ENCODE data around the gene IDH1.

IDH1 gene

DNA sequence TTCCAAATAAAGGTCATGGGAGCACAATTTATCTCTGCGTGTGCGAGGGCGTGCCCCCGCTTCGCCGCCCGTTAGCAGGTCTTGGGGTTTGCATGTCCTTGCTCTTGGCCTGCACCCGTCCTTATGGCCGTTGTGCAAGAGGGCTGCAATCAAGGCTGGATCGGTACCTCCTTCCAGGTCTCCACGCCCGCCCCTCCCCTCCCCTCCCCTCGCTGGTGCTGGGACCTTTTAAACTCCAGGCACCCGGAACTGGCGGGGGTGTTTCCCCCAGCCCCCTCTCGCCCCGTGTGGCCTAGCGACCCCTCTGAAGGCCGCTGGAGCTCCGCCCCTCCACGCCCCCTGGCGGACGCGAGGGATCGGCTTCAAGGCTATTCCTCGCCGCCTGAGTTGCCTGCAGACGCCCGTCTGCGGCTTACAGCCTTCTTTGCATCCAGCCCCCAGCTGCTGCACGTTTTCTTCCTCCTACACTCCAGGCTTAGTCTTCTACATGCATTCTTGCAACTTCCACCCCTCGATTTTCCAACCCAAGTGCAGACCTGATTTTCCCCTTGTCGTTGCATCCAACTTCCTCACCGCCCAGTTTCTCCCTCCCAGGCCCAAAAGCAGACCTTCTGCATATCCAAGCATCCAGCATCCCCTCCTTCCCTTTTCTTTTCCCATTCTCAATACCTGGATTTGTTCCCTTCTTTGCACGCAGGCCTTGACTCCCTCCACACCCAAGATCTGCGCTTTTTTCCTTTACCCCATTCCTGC lies 577 bp downstream of the IDH1 start:
- H3K27me3 ChIP-seq (ENCODE audit: insufficient read depth, poor library complexity, severe bottlenecking): no peaks in the 10 kb centered on the region
- TF ChIP-seq, protein P1, sequence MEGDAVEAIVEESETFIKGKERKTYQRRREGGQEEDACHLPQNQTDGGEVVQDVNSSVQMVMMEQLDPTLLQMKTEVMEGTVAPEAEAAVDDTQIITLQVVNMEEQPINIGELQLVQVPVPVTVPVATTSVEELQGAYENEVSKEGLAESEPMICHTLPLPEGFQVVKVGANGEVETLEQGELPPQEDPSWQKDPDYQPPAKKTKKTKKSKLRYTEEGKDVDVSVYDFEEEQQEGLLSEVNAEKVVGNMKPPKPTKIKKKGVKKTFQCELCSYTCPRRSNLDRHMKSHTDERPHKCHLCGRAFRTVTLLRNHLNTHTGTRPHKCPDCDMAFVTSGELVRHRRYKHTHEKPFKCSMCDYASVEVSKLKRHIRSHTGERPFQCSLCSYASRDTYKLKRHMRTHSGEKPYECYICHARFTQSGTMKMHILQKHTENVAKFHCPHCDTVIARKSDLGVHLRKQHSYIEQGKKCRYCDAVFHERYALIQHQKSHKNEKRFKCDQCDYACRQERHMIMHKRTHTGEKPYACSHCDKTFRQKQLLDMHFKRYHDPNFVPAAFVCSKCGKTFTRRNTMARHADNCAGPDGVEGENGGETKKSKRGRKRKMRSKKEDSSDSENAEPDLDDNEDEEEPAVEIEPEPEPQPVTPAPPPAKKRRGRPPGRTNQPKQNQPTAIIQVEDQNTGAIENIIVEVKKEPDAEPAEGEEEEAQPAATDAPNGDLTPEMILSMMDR (IDR thresholded peaks at IDR 0.05; ENCODE audit: poor library complexity, severe bottlenecking): peak; percentile 76
- DNase-seq (ENCODE audit: low spot score): peak; percentile 76
- ATAC-seq (ENCODE audit: low read depth): peak; percentile 73
- H3K36me3 ChIP-seq (ENCODE audit: low read depth): peaks cover 43% of the 10 kb centered on the region
- no peaks in the 10 kb centered on the region for H3K9me3 ChIP-seq (ENCODE audit: severe bottlenecking)
- H3K27ac ChIP-seq (ENCODE audit: poor library complexity, severe bottlenecking): peak overlapping the region; percentile 66
- H3K4me3 ChIP-seq (ENCODE audit: severe bottlenecking): peak overlapping the region; percentile 56
- H3K4me1 ChIP-seq (ENCODE audit: insufficient read depth, poor library complexity, severe bottlenecking): peaks cover 16% of the 10 kb centered on the region

DNA sequence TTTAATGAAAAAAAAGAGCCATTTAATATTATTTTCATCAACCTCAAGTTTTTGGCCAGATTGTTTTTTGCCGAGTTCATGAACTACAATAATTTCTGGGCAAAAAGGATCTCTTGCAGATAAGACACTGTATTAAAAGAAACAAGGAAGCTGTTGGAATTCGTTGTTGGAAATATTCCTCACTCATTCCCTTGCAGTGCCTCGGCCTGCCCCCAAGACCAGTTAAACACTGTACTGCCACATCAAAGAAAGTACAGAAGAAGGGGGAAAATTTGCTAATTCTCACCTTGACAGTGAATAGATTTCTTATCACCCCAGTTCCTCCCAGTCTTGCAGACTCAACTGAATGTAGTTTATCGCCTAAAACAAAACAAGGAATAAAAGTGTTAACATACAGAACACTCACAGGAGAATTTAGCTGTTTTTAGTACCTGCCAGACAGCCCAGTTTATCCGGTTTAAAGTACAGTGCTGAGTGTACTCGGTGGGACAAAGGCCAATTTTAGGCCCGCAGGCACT lies 1.2 kb downstream of the IDH1 start:
- DNase-seq (ENCODE audit: low spot score) (no peak), ATAC-seq (ENCODE audit: low read depth) (no peak; the same call in 2 of the 3 replicates)
- peaks cover 46% of the 10 kb centered on the region for H3K36me3 ChIP-seq (ENCODE audit: low read depth)

GRCh38 chr2:208252716-208253492 lies 2.0 kb downstream of the IDH1 start:
- Histone ChIP-seq H3K36me3 (ENCODE audit: low read depth) (peaks cover 53% of the 10 kb centered on the region), H3K9me3 (ENCODE audit: severe bottlenecking) (no peaks in the 10 kb centered on the region), H3K27me3 (ENCODE audit: insufficient read depth, poor library complexity, severe bottlenecking) (no peaks in the 10 kb centered on the region), H3K4me1 (ENCODE audit: insufficient read depth, poor library complexity, severe bottlenecking) (peaks cover 16% of the 10 kb centered on the region), H3K27ac (ENCODE audit: poor library complexity, severe bottlenecking) (no peak overlapping the region), H3K4me3 (ENCODE audit: severe bottlenecking) (no peak overlapping the region)
- ATAC-seq (ENCODE audit: low read depth) (no peak), DNase-seq (ENCODE audit: low spot score) (no peak)
- TF ChIP-seq, protein P1 (IDR thresholded peaks at IDR 0.05; ENCODE audit: poor library complexity, severe bottlenecking): no peak

More for the DNA sequence above, 1.2 kb downstream of the IDH1 start:
- TF ChIP-seq, protein P1 (IDR thresholded peaks at IDR 0.05; ENCODE audit: poor library complexity, severe bottlenecking): no peak
- H3K4me3 ChIP-seq (ENCODE audit: severe bottlenecking): peak overlapping the region; percentile 56
- H3K27ac ChIP-seq (ENCODE audit: poor library complexity, severe bottlenecking): peak overlapping the region; percentile 66
- no peaks in the 10 kb centered on the region for H3K27me3 ChIP-seq (ENCODE audit: insufficient read depth, poor library complexity, severe bottlenecking)
- H3K9me3 ChIP-seq (ENCODE audit: severe bottlenecking): no peaks in the 10 kb centered on the region
- H3K4me1 ChIP-seq (ENCODE audit: insufficient read depth, poor library complexity, severe bottlenecking): peaks cover 16% of the 10 kb centered on the region

GRCh38 chr2:208251098-208251497 lies 3.8 kb downstream of the IDH1 start:
- Histone ChIP-seq H3K27ac (ENCODE audit: poor library complexity, severe bottlenecking) (no peak overlapping the region), H3K4me3 (ENCODE audit: severe bottlenecking) (no peak overlapping the region), H3K36me3 (ENCODE audit: low read depth) (peaks cover 66% of the 10 kb centered on the region), H3K9me3 (ENCODE audit: severe bottlenecking) (no peaks in the 10 kb centered on the region), H3K27me3 (ENCODE audit: insufficient read depth, poor library complexity, severe bottlenecking) (no peaks in the 10 kb centered on the region), H3K4me1 (ENCODE audit: insufficient read depth, poor library complexity, severe bottlenecking) (peaks cover 15% of the 10 kb centered on the region)
- TF ChIP-seq, protein P1 (IDR thresholded peaks at IDR 0.05; ENCODE audit: poor library complexity, severe bottlenecking): no peak
- ATAC-seq (ENCODE audit: low read depth) (no peak), DNase-seq (ENCODE audit: low spot score) (no peak)
